Stimulated activated CD4-positive, alpha-beta T cell treated with anti-CD3 and anti-CD28 coated beads, Interleukin-4, amount 100 ng/mL, for 24 hours (primary cell): ENCODE data around the gene FAR1.

ENCODE experiments used
- DNase-seq: peaks from one replicate; pipeline ENCODE4 v3.0.0-alpha.2; 2020

The FAR1 gene

GRCh38 chr11:13672576-13673210 lies 4.2 kb downstream of the FAR1 start:
- no peak for DNase-seq

DNA sequence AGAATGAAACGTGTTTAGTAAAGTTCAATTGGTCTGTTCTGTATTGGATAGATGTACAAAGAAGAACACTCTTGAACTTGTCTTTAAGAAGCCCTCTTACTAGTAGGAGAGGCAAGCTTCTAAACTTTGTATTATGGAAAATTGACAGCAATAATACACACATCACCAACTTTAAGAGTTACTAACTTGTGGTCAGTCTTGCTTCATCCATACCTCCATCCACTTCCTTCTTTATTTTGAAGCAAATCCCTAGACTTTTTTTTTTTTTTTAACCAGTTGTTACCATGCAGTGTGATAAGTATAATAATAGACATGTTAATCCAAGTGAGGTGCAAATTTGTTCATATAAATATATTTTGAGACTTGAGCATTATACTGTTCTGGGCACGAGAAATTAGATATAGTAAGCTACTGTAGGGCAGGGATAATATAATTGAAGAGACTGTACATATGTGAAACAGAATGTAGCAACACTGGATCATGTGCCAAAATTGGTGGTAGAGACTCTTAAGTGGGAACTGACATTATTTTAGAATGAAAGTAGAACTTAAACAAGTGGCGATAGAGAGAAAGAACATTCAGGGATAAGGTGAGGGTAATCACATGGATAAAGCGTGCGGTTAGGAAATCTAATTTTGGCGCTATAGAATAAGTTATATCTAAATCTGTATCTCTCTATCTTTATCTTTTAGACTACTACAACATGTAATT lies 6.5 kb downstream of the FAR1 start:
- DNase-seq = no peak

DNA sequence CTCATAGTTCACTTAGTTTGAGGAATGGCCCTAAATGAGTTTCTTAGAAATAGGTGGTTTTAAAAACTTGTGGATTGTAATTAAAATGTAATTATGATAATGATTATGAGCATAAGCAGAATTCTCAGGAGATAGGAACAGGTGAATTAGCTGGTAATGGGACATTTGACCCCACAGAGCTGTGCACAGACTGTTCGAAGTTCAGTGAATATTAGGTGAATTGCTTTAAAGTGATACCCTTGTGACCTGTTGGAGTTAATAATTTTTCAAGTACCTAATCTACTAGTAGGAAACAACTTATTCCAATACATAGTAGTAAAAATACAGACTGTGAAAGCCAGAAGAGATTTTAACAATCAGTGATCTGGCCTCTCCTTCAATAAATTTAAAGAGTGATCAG lies 8.1 kb downstream of the FAR1 start:
- DNase-seq = no peak

DNA sequence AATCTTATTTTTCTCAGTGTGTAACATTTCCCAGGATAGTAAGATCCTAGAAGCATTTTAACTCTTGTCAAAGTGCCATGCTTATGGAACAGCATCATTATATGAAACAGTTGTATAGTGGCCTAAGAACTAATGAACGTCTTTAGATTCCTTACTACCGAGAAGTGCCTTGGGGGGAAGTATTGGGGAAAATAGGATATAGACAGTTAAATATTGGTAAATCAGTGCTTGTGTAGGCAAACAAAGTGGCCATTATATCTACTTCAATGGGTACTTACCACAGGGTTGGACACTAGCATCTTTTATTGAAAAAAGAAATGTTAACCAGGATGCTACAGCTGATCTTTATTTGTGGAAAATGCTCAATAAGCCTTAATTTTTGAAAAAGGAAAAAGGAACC lies 11.3 kb downstream of the FAR1 start:
- DNase-seq = no peak

DNA sequence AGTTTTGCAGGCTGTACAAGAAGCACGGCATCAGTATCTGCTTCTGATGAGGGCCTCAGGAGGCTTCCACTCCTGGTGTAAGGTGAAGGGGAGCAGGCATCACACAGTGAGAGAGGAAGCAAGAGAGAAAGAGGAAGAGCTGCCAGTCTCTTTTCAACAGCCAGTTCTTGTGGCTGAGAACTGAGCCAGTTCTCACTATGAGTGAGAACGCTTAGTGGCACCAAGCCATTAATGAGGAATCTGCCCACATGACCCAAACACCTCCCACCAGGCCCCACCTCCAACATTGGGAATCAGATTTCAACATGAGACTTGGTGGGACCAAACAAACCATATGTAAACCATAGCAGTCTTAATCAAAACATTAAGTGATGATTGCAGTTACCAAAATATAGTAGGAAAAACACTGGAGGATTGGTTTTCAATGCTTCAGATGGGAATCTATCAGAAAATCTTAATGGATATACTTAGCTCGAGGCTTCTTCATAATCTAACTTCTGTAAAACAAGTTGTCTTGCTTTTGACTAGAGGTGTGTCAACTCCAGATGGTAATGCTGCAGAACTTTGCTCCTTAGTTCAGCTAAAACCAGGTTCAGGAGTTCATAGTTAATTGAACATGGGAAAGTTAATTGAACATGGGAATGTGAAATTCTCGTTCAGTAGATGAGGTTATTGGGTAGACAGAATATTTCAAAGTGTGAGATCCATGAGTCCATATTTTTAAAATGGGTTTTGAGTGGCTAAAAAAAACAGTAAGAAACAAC lies 12.2 kb downstream of the FAR1 start:
- no peak for DNase-seq

- no peak for DNase-seq
Observed at GRCh38 chr11:13681446-13681845, 13.0 kb downstream of the FAR1 start.

GRCh38 chr11:13682212-13682611 lies 13.7 kb downstream of the FAR1 start:
- no peak for DNase-seq

GRCh38 chr11:13685461-13686108 lies 17.1 kb downstream of the FAR1 start:
- no peak for DNase-seq

- no peak for DNase-seq
Observed at GRCh38 chr11:13686776-13687175, 18.3 kb downstream of the FAR1 start.

GRCh38 chr11:13687271-13687670 lies 18.8 kb downstream of the FAR1 start:
- DNase-seq = no peak

DNA sequence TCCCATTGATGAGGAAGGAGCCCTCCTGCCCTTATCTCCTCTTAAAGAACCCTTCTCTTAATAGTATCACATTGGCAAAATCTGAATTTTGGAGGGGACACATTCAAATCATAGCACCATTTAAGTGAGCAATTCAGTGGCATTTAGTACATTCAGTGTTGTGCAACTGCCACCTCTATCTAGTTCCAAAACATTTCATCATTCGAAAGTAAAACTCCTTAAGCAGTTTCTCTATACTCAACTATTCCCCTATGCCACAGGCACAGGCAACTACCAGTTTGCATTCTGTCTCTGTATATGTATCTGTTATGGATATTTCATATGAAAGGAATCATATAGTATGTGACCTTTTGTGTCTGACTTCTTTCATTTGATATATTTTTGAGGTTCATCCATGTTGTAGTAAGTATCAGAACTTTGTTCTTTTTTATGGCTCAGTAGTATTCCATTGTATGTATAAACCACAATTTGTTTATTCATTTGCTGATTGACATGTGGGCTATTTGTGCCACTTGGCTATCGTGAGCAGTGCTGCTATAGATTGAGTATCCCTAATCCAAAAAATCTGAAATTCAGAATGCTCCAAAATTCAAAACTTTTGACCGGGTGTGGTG lies 22.9 kb downstream of the FAR1 start:
- DNase-seq = no peak

GRCh38 chr11:13692172-13692571 lies 23.7 kb downstream of the FAR1 start:
- no peak for DNase-seq

DNA sequence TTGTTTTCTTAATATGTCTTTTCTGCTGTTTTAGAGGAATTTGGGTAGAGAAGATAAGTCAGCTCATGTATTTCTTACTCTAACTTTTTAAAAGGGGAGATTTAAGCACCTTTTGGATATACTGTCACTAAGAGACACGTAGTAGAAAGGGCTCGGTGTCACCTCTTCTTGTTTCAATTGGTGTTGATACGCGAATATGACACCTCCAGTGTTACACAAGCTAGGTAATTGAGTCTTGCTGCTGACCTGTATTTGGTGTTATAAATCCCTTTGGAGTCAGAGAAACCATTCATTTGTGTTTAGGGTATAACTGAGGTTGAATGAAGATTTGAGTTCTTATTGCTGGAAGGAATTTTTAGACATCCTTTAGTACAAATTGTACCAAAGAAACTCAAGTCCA lies 25.6 kb downstream of the FAR1 start:
- DNase-seq = no peak

DNA sequence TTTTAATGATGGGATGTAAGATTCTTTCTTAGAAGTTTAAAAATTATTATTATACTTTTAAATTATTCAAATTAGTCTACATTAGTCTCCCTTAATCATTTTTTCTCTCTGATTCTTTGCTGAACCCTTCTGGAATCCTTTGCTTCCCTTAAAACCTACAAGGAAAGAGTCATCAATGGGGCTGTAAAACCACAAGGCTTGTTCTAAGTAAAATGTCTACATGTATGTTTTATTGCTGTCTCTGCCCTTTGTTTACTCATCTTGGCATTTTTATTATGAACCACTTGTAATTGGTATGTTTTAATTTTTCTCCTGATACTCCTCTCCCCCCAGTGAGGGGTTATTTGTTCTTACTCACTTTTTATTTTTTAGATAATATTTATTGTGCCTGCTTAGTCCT lies 27.4 kb downstream of the FAR1 start:
- DNase-seq = no peak

DNA sequence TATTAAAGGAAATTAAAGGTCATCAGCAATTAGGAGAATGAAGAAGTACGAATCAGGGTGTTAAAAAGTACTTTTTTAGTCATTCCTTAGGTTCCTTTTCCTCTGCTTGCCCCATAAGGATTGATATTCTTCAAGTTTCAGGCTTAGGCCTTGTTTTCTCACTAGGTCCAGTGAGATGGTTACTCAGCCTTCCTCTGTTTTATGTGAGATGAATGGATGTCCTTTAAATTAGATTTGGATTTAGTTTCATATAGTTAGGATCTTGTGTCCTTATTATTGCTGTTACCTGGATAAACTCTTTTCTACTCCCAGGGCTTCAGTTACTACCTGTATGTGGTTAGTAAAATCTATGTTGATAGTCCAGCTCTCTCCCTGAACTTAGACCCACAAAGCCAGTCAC lies 29.2 kb downstream of the FAR1 start:
- no peak for DNase-seq

DNA sequence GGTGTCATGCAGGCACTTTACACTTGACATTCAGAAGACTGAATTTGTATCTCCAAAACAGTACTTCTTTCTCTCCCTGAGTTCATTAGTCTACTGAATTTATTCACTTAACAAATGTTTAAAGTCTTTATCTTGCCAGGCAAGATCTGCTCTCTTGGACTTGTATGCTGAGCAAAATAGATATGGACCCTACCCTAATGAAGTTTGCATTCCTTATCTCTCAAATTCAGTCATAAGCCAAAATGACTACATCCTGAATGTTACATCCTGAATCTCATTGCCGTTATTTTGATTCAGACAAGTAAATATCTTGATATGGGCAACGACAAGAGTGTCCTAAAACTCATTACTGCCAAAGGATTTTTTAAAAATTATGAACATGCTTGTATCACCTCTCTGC lies 29.7 kb downstream of the FAR1 start:
- no peak for DNase-seq

DNA sequence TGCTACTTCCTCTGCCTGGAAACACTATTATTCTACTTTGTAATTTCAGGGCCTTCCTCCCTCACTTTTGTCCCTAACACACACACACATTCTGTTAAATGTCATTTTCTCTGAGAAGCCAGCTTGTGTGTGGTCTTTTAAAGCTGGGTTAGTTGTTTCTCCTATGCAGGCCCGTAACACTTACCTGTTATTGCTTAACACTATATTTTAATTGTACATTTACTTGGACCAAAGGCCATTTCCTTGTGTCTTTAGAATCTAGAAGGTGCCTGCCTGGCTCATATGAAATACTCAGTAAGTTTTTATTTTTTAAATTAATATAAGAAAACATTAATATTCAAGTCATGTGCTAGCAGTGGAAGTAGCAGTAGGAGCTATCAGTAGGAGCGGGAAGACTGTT lies 30.6 kb downstream of the FAR1 start:
- no peak for DNase-seq

DNA sequence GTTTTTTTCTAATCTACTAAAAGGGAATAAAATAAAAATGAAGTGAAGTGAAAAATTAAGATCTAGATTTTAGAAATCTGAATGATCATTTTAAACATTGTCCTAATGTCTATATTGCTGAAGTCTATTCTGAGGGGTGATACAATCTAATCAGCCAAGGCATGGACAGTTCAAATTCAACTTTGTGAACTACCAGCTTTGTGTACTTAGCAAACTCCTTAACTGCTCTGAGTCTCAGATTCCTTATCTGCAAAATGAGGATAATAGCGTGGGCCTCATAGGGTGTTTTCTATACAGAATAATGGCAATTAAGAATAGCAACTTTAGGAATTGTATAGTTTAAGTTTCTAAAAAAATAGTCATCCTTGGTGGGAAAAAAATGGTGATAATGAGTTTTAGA lies 31.4 kb downstream of the FAR1 start:
- DNase-seq = no peak

DNA sequence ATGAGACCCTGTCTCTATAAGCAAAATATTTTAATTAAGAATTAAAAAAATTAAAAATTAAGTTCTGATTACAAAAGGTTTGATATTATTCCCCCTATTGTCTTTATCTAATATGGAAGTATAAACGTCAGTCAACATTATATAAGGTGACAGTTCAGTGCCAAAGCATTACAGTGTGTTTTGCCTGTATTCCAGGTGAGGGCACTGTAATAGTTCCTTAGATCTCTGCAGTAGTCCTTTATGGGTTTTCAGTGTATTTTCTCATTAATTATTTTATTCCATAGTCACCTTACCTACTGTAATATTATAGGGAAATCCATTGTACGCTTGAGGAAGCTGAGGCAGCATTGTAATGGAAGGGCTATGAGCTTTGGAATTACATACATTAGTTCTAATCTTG lies 33.0 kb downstream of the FAR1 start:
- DNase-seq = no peak

- no peak for DNase-seq
Observed at GRCh38 chr11:13702071-13702470, 33.6 kb downstream of the FAR1 start.

DNA sequence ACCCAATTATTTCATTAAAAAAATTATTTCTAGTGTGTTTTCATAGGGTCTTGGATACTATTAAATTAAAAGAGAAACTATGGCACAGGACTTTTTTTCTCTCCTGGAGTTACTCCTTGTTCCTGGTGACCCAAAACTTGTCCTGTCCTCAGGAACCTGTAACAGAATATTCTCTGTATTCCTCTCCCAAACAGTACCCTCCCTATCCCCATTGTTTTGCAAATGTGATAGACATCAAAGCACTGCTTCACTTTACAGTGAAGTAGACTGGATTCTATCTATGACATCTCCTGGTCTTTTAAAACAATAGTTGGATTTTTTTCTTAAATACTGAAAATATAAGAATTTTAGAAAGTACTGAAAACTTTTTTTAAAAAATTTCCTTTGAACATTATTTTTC lies 37.2 kb downstream of the FAR1 start:
- no peak for DNase-seq

- no peak for DNase-seq
Observed at GRCh38 chr11:13713982-13714381, 45.5 kb downstream of the FAR1 start.

DNA sequence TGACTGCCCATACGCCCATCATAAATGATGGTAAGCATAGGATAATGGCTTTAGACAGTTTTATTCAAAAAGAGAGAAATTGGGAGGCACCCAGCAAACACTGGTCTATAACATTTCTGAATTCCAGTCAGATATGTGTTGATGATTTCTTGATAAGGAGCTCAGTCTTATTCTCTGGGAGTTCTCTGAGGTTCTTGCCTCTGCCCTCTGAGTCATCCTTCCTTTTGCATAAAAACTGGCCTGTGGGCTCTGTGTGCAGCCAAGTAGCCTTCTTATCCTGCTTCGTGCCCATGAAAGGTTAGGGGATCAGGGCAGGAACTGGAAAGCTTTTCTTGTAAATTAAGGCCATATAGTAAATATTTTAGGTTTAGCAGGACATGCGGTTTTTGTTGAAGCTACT lies 48.9 kb downstream of the FAR1 start:
- no peak for DNase-seq
